GM10266 (cell line): Measurements from ENCODE around the gene GALNS.

ENCODE experiments used
- DNase-seq: peaks from one replicate; pipeline ENCODE4 v3.0.0; 2012; ENCODE audit errors: extremely low spot score
- TF ChIP-seq, protein P1 (sequence below): IDR thresholded peaks from 2 replicates; pipeline ENCODE4 v1.5.1; 2012; ENCODE audit warnings: mild to moderate bottlenecking, low read depth; ENCODE audit not compliant: control insufficient read depth, insufficient read depth; ENCODE audit errors: missing control alignments

Gene GALNS

DNA sequence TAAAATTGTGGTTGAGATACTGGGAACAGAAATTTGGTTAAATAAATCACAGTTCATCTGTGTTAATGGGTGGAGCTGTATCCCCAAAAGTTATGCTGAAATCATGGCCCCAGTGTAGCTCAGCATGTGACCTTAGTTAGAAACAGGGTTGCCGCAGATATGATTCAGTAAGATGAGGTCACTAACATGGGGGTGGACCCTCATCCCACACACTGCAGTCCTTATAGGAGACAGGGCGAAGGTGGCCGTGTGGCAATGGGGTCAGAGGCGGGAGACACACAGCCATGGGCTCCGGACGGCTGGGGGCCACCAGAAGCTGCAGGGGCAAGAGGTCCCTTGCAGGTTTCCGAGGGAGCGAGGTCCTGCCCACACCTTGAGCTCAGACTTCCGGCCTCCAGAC lies 10.7 kb downstream of the GALNS start:
- TF ChIP-seq, protein P1, sequence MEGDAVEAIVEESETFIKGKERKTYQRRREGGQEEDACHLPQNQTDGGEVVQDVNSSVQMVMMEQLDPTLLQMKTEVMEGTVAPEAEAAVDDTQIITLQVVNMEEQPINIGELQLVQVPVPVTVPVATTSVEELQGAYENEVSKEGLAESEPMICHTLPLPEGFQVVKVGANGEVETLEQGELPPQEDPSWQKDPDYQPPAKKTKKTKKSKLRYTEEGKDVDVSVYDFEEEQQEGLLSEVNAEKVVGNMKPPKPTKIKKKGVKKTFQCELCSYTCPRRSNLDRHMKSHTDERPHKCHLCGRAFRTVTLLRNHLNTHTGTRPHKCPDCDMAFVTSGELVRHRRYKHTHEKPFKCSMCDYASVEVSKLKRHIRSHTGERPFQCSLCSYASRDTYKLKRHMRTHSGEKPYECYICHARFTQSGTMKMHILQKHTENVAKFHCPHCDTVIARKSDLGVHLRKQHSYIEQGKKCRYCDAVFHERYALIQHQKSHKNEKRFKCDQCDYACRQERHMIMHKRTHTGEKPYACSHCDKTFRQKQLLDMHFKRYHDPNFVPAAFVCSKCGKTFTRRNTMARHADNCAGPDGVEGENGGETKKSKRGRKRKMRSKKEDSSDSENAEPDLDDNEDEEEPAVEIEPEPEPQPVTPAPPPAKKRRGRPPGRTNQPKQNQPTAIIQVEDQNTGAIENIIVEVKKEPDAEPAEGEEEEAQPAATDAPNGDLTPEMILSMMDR: no peak
- no peak for DNase-seq

DNA sequence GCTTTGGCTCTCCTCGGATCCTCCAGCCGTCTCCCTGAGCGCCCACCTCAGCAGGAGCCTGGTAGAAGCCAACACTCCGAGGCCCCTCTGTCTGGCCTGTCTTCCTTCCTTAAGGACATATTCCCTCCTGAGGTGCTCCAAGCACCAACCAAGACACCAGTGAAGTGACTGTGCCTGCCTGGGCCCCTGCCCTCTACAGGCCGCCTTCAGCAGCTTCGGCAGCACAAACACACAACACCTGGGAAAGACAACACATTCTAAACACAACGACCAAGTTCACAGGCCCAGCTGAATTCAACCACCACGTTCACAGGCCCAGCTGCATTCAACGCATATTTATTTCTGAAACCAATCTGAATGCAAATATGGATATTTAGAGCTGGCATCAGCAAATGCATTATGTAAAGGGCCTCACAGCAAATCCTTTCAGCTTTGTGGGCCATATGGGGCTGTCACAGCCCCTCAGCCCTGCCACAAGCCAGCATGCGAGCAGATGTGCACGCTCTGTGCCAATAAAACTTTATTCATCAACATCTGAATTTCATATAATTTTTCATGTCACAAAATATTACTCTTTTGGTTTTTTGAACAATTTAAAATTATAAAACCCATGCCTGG lies 12.2 kb downstream of the GALNS start:
- TF ChIP-seq, protein P1: no peak
- no peak for DNase-seq

DNA sequence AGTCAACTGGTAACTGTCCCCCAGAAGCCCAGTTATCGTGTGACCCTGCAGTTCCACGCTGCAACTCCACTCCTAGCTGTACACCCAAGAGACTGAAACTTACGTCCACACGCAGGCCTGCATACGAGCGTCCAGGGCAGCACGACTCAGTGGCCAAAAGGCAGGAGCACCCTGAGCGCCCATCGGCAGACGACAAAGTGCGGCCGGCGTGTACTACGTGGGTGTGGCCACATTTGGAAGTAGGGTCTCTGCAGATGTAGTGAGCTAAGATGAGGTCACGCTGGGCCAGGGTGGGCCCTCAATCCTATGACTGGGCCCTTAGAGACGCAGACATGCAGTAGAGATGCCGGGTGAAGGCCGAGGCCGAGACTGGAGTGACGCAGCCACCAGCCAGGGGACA lies 13.5 kb downstream of the GALNS start:
- no peak for DNase-seq
- TF ChIP-seq, protein P1: no peak

DNA sequence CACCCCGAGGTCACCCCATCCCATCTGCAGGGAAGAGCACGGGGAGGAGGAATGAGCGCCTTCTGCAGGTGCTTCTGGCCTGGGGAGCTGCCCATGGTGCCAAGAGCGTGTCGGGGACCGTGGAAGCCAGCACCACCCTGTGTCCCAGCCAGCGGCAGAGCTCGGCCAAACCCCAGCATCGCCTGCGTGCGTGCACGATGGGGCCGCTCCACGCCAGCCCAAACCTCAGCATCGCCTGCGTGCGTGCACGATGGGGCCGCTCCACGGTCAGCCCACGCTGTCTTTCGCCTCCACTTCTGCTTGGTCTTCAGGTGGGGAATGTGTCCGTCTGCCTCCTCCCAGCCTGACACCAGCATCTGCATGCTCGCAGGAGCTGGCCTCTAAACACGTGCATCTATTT lies 13.9 kb downstream of the GALNS start:
- DNase-seq: no peak
- TF ChIP-seq, protein P1: no peak

DNA sequence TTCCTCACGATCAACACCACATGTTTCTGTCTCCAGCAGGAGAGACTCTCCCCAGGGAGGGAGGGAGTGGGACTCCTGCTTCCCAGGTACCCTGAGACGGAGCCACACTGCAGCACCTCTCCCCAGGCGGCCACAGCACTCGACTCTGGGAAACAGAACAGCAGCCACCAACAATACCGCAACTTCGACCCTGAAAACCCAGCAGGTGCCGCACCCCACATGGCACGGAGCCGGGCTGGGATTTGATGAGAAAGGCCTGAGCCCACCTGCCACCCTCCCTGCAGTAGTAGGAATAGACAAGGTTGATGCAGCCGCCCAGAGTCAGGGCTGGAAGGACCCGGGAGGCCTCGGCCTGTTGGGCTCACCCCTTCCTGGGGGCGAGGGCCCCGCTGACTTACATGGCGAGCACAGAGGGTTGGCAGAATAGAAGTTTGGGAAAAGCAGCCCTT lies 14.4 kb downstream of the GALNS start:
- no peak for DNase-seq
- TF ChIP-seq, protein P1: no peak

DNA sequence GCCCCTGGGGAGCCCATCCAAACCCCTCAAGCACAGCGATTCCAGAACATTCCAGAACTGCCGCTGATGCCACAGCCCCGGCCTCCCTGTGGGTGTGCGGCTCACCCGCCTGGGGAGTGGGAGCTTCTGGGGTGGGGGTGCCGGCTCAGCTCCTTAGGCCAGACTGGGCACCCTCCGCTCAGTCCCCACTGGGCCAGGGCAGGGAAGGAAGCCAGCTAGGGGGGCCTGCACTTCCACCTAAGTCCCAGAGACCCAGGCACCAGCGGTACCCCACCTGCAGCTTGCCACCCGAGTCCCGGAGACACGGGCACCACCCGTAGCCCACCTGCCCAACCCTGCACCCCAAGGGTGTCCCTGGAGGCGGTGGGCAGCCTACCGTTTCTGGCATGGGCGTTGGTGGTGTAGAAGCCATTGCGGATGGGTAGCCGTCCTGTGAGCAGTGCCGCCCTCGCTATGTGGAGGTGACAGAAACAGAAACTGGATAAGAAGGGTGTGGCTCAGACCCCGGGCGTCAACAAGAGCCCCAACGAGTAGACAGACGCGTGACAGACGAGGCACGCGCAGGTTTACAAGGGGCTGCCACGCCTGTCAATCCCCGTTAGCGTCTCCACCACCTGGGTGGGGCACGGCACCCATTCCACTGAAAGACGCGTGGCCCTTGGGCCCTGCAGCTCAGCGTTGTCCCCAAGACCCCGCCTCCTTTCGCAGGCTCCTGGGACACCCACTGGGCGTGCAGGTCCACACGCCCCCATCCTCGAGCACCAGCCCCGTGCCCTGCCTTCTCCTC lies 15.0 kb downstream of the GALNS start:
- TF ChIP-seq, protein P1: no peak
- no peak for DNase-seq

DNA sequence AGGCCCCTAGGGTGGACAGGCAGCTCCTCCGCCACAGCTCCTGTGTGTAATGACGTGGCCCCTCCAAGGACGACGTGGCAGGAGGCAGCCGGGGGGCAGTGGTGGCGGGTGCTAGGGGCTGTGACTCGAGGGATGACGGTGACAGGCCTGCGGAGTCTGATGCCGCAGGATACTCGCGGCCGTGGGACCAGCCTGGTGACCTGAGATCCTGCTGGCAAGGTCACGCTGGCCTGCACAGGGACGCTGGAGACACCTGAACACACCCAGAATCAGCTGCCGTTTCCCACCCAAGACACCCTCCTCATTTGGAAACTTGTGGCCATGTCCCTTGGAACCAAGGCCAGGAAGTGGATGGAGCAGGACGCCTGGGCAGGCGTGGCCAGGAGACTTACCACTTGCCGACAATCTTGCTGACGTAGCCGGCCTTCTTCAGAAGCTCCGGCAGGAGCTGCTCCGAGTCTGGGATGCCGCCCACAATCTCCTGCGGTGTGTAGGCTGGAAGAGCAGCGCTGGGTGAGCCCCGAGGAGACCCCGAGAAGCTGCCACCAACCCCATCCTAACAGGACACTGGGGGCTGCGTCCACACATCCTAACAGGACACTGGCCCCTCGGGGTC lies 16.0 kb downstream of the GALNS start:
- TF ChIP-seq, protein P1: no peak
- DNase-seq: no peak
